Transverse colon (tissue), 4 donors: Measurements from ENCODE around the gene TRIM44.

Experiments
- CTCF ChIP-seq, 5 experiments: fragments of 200-600 bp in 3 of 5; fragments of 450-650 bp in 2 of 5; sonication (generic) in 3 of 5; IDR thresholded peaks; 1 replicate in 2 of 5; 2 replicates in 3 of 5; pipeline ENCODE4 v1.5.1; 2016 to 2017; ENCODE audit warnings: antibody characterized with exemption in 5 of 5, inconsistent platforms in 3 of 5, mild to moderate bottlenecking in 2 of 5, moderate library complexity in 1 of 5
- POLR2A ChIP-seq: fragments of 450-650 bp; IDR thresholded peaks from one replicate; pipeline ENCODE4 v1.6.1; 2016; ENCODE audit warnings: antibody characterized with exemption, mild to moderate bottlenecking, moderate library complexity
- POLR2AphosphoS5 ChIP-seq, 3 donors: sonication (generic); formaldehyde crosslinking; IDR thresholded peaks; one replicate each; pipeline ENCODE4 v1.6.1; 2016; ENCODE audit warnings: antibody characterized with exemption in 3 of 3

GRCh38 chr11:35794333-35794732 lies 131.8 kb downstream of the TRIM44 start:
- no peak for TF ChIP-seq CTCF (IDR thresholded peaks at IDR 0.05)
- no peak for TF ChIP-seq POLR2A
- TF ChIP-seq POLR2AphosphoS5 (IDR thresholded peaks at IDR 0.05), result no peak
